ENCODE results near the gene SRSF2.
"Not testable (repeated sequence)": the region's sequence is repeated elsewhere in the genome, so short reads cannot be mapped to it uniquely, and the experiment has no call there.

SRSF2 gene

GRCh38 chr17:76738468-76738850 lies 1.3 kb upstream of the SRSF2 start:
- DNase-seq (ENCODE audit: low read depth, low spot score): peak; percentile 24

- DNase-seq (ENCODE audit: low read depth, low spot score): peak; percentile 98
Observed at GRCh38 chr17:76737676-76738467, 741 bp upstream of the SRSF2 start, which contains the start of gene MFSD11. TSS of gene MFSD11 (plus strand) at chr17:76738119. CDS start at chr17:76738353, 234 bp downstream.

- peak; percentile 87 for DNase-seq (ENCODE audit: low read depth, low spot score)
Observed at GRCh38 chr17:76736349-76737081, 616 bp downstream of the SRSF2 start.

- peak; percentile 15 for DNase-seq (ENCODE audit: low read depth, low spot score)
Observed at GRCh38 chr17:76735586-76736348, 1.4 kb downstream of the SRSF2 start.

- peak; percentile 52 for DNase-seq (ENCODE audit: low read depth, low spot score)
Observed at GRCh38 chr17:76735006-76735405, 2.1 kb downstream of the SRSF2 start.

- peak; percentile 45 for DNase-seq (ENCODE audit: low read depth, low spot score)
Observed at GRCh38 chr17:76734080-76734840, 2.9 kb downstream of the SRSF2 start.

GRCh38 chr17:76733618-76733957 lies 3.5 kb downstream of the SRSF2 start:
- no peak for DNase-seq (ENCODE audit: low read depth, low spot score)

- no peak for DNase-seq (ENCODE audit: low read depth, low spot score)
Observed at GRCh38 chr17:76732734-76733617, 4.2 kb downstream of the SRSF2 start.

GRCh38 chr17:76731800-76732733 lies 5.1 kb downstream of the SRSF2 start:
- DNase-seq (ENCODE audit: low read depth, low spot score): not testable (repeated sequence)

GRCh38 chr17:76727745-76728456 lies 9.2 kb downstream of the SRSF2 start:
- peak; percentile 32 for DNase-seq (ENCODE audit: low read depth, low spot score)

- DNase-seq (ENCODE audit: low read depth, low spot score): peak; percentile 88
Observed at GRCh38 chr17:76726776-76727718, 10.1 kb downstream of the SRSF2 start, which contains the start of gene METTL23. TSS of gene METTL23 (plus strand) at chr17:76726839. CDS start at chr17:76729711, 2,872 bp downstream.

- DNase-seq (ENCODE audit: low read depth, low spot score): peak; percentile 98
Observed at GRCh38 chr17:76726231-76726775, 10.8 kb downstream of the SRSF2 start, which contains the start of gene JMJD6. TSS of gene JMJD6 (minus strand) at chr17:76726606. CDS start at chr17:76726475, 131 bp downstream.

- DNase-seq (ENCODE audit: low read depth, low spot score): peak; percentile 59
Observed at GRCh38 chr17:76725580-76726230, 11.4 kb downstream of the SRSF2 start.

GRCh38 chr17:76723812-76724211 lies 13.3 kb downstream of the SRSF2 start:
- no peak for DNase-seq (ENCODE audit: low read depth, low spot score)

- not testable (repeated sequence) for DNase-seq (ENCODE audit: low read depth, low spot score)
Observed at GRCh38 chr17:76722977-76723376, 14.2 kb downstream of the SRSF2 start.

GRCh38 chr17:76722279-76722678 lies 14.9 kb downstream of the SRSF2 start:
- no peak for DNase-seq (ENCODE audit: low read depth, low spot score)

Data from astrocyte of the hippocampus (primary cell).